H9 (cell line): Measurements from ENCODE around the gene DDX6. TPM values are rescaled to one million over a fixed set of nuclear protein-coding genes. Genes with fewer than 3 reads are reported as not detected.

Source experiments
- DNase-seq: peaks from one replicate; pipeline ENCODE4 v3.0.0-alpha.2; 2017
- H2AFZ ChIP-seq: one replicate; pipeline ENCODE4 v1.6.1; 2013; ENCODE audit warnings: mild to moderate bottlenecking, low read length, control low read depth, moderate library complexity
- H2AK5ac ChIP-seq: 2 replicates; pipeline ENCODE4 v1.6.1; 2013; ENCODE audit warnings: low read length, control low read depth, mixed read lengths; ENCODE audit not compliant: insufficient read length
- H2BK120ac ChIP-seq: one replicate; pipeline ENCODE4 v1.6.1; 2013; ENCODE audit warnings: low read depth, mild to moderate bottlenecking, low read length, control low read depth, inconsistent platforms; ENCODE audit not compliant: poor library complexity, severe bottlenecking
- H2BK12ac ChIP-seq: 2 replicates; pipeline ENCODE4 v1.6.1; 2013; ENCODE audit warnings: low read length, control low read depth, mixed read lengths, low read depth; ENCODE audit not compliant: insufficient read length
- H2BK15ac ChIP-seq: 2 replicates; pipeline ENCODE4 v1.6.1; 2013; ENCODE audit warnings: low read depth, low read length, control low read depth
- H2BK20ac ChIP-seq: one replicate; pipeline ENCODE4 v1.6.1; 2013; ENCODE audit warnings: low read depth, mild to moderate bottlenecking, low read length, control low read depth, inconsistent platforms; ENCODE audit not compliant: poor library complexity, severe bottlenecking
- H2BK5ac ChIP-seq: 2 replicates; pipeline ENCODE4 v1.6.1; 2013; ENCODE audit warnings: low read length, control low read depth, mixed read lengths; ENCODE audit not compliant: insufficient read length
- H3K14ac ChIP-seq: 2 replicates; pipeline ENCODE4 v1.6.1; 2013; ENCODE audit warnings: low read length, control low read depth; ENCODE audit not compliant: insufficient read depth
- H3K18ac ChIP-seq: 2 replicates; pipeline ENCODE4 v1.6.1; 2013; ENCODE audit warnings: low read depth, mild to moderate bottlenecking, mixed read lengths, low read length, control low read depth; ENCODE audit not compliant: insufficient read length
- H3K23ac ChIP-seq: 2 replicates; pipeline ENCODE4 v1.6.1; 2013; ENCODE audit warnings: low read length, control low read depth, mixed read lengths, low read depth; ENCODE audit not compliant: insufficient read length
- H3K23me2 ChIP-seq: 2 replicates; pipeline ENCODE4 v1.6.1; 2013; ENCODE audit warnings: low read depth, mild to moderate bottlenecking, mixed read lengths, low read length, control low read depth; ENCODE audit not compliant: insufficient read length, poor library complexity, severe bottlenecking
- H3K27ac ChIP-seq: 2 replicates; pipeline ENCODE4 v1.5.1; 2013; ENCODE audit warnings: low read length, control low read depth, mixed read lengths, low read depth; ENCODE audit not compliant: insufficient read length
- H3K27me3 ChIP-seq: 2 replicates; pipeline ENCODE4 v1.6.1; 2013; ENCODE audit warnings: low read length, control low read depth, inconsistent platforms; ENCODE audit not compliant: insufficient read depth
- H3K4ac ChIP-seq: 2 replicates; pipeline ENCODE4 v1.6.1; 2013; ENCODE audit warnings: low read depth, mild to moderate bottlenecking, control low read depth, inconsistent platforms, low read length, moderate library complexity
- H3K4me1 ChIP-seq: 2 replicates; pipeline ENCODE4 v1.6.1; 2013; ENCODE audit warnings: low read length, control low read depth, inconsistent platforms; ENCODE audit not compliant: insufficient read depth
- H3K4me2 ChIP-seq: 2 replicates; pipeline ENCODE4 v1.6.1; 2013; ENCODE audit warnings: low read length, control low read depth, mixed read lengths; ENCODE audit not compliant: insufficient read length, insufficient read depth
- H3K56ac ChIP-seq: 2 replicates; pipeline ENCODE4 v1.6.1; 2013; ENCODE audit warnings: low read depth, mild to moderate bottlenecking, mixed read lengths, low read length, control low read depth; ENCODE audit not compliant: insufficient read length
- H3K79me1 ChIP-seq: 2 replicates; pipeline ENCODE4 v1.6.1; 2013; ENCODE audit warnings: low read depth, mild to moderate bottlenecking, moderate library complexity, low read length, control low read depth, inconsistent platforms; ENCODE audit not compliant: insufficient read depth, poor library complexity, severe bottlenecking
- H3K79me2 ChIP-seq: 2 replicates; pipeline ENCODE4 v1.6.1; 2013; ENCODE audit warnings: low read length, control low read depth, inconsistent platforms; ENCODE audit not compliant: insufficient read depth
- H3K9ac ChIP-seq: 2 replicates; pipeline ENCODE4 v1.6.1; 2013; ENCODE audit warnings: low read length, control low read depth, mixed read lengths; ENCODE audit not compliant: insufficient read length; ENCODE audit errors: extremely low read depth
- H3K9me3 ChIP-seq: one replicate; pipeline ENCODE4 v1.6.1; 2013; ENCODE audit warnings: low read depth, low read length, inconsistent platforms; ENCODE audit not compliant: control insufficient read depth
- H3T11ph ChIP-seq: one replicate; pipeline ENCODE4 v1.6.1; 2013; ENCODE audit warnings: mild to moderate bottlenecking, low read length, control low read depth, inconsistent platforms
- H4K20me1 ChIP-seq: one replicate; pipeline ENCODE4 v1.6.1; 2013; ENCODE audit not compliant: control insufficient read depth, insufficient read length, insufficient read depth
- H4K5ac ChIP-seq: 2 replicates; pipeline ENCODE4 v1.6.1; 2013; ENCODE audit warnings: low read depth, mild to moderate bottlenecking, mixed read lengths, low read length, control low read depth; ENCODE audit not compliant: insufficient read length
- H4K8ac ChIP-seq: replicated peaks from 2 replicates; pipeline ENCODE4 v1.6.1; 2013; ENCODE audit warnings: low read length, control low read depth, mixed read lengths, low read depth; ENCODE audit not compliant: insufficient read length
- H4K91ac ChIP-seq: 2 replicates; pipeline ENCODE4 v1.6.1; 2013; ENCODE audit warnings: low read depth, mild to moderate bottlenecking, moderate library complexity, mixed read lengths, low read length, control low read depth; ENCODE audit not compliant: insufficient read length
- H3K27ac Mint-ChIP-seq, 3 experiments: 2 replicates in 2 of 3; 3 replicates in 1 of 3; pipeline ENCODE4 v1.8.0; 2020 to 2021; ENCODE audit warnings: mixed read lengths in 3 of 3, mild to moderate bottlenecking in 1 of 3, moderate library complexity in 1 of 3
- H3K27me3 Mint-ChIP-seq: 2 replicates; pipeline ENCODE4 v1.8.0; 2021; ENCODE audit warnings: low read depth, mild to moderate bottlenecking, moderate library complexity, mixed read lengths
- H3K36me3 Mint-ChIP-seq, 3 experiments: 2 replicates in 2 of 3; 3 replicates in 1 of 3; pipeline ENCODE4 v1.8.0; 2020 to 2021; ENCODE audit warnings: low read depth in 3 of 3, mixed read lengths in 3 of 3; ENCODE audit not compliant: insufficient read depth in 1 of 3
- H3K4me1 Mint-ChIP-seq, 2 experiments: 2 replicates each; pipeline ENCODE4 v1.8.0; 2020; ENCODE audit warnings: mixed read lengths in 2 of 2
- H3K4me3 Mint-ChIP-seq, 2 experiments: 2 replicates in 1 of 2; 3 replicates in 1 of 2; pipeline ENCODE4 v1.8.0; 2020 to 2021; ENCODE audit warnings: mild to moderate bottlenecking in 2 of 2, mixed read lengths in 2 of 2, moderate library complexity in 1 of 2
- H3K9me3 Mint-ChIP-seq, 2 experiments: 2 replicates in 1 of 2; 3 replicates in 1 of 2; pipeline ENCODE4 v1.8.0; 2020; ENCODE audit warnings: mild to moderate bottlenecking in 2 of 2, mixed read lengths in 2 of 2, moderate library complexity in 1 of 2
- CTCF ChIP-seq: fragments of 200-600 bp; sonication (generic); conservative IDR thresholded peaks from 3 replicates; pipeline ENCODE4 v1.8.0; 2021; ENCODE audit warnings: antibody characterized with exemption, mild to moderate bottlenecking
- WGBS: extraction: QIAGEN DNeasy Blood & Tissue Kit; methylation state at CpG from one replicate; pipeline ENCODE4 v1.1.7; 2013; ENCODE audit warnings: missing lambda C conversion rate, low lambda C conversion rate, mixed read lengths; ENCODE audit not compliant: insufficient read length; ENCODE audit errors: extremely low coverage; 5-methylcytosine and 5-hydroxymethylcytosine counted together
- total RNA-seq: library from RNA; stranded (reverse); gene quantifications from 2 replicates; pipeline ENCODE4 v1.2.1, GENCODE V29; 2021

DDX6 gene
- total RNA-seq, 1 experiment from 2014 or later: 221 TPM

GRCh38 chr11:118746988-118747585 lies 43.9 kb downstream of the DDX6 start:
- Histone ChIP-seq H3K4me2 (no peak overlapping the region), H3K9ac (no peak overlapping the region), H4K91ac (no peak overlapping the region), H4K8ac (no peak overlapping the region), H3K4me1 (no peaks in the 10 kb centered on the region), H3K79me2 (peaks cover 3% of the 10 kb centered on the region; the same call in 1 of the 2 replicates), H3K14ac (no peak overlapping the region), H3K18ac (no peak overlapping the region), H3K27ac (no peak overlapping the region), H2BK20ac (no peak overlapping the region), H3K23me2 (no peaks in the 10 kb centered on the region), H2BK120ac (no peak overlapping the region), H3K79me1 (no peaks in the 10 kb centered on the region), H3K4ac (no peak overlapping the region), H2BK5ac (no peak overlapping the region), H3K27me3 (no peaks in the 10 kb centered on the region), H4K20me1 (peaks cover 2% of the 10 kb centered on the region), H2AFZ (no peak overlapping the region), H3K9me3 (no peaks in the 10 kb centered on the region), H3K23ac (no peak overlapping the region), H4K5ac (no peak overlapping the region), H2AK5ac (no peak overlapping the region), H3T11ph (no peak overlapping the region), H3K56ac (no peak overlapping the region), H2BK15ac (no peak overlapping the region), H2BK12ac (no peak overlapping the region)
- peak overlapping the region in 2 of 3 experiments; percentile 7 to 96; a peak in 2 of 7 replicates for H3K27ac Mint-ChIP-seq
- no peak overlapping the region for H3K4me3 Mint-ChIP-seq
- H3K36me3 Mint-ChIP-seq: peaks cover 10 to 36% (median 35%) of the 10 kb centered on the region in 3 experiments
- no CpG with 5 or more reads among the region's 5 CpGs for WGBS
- no peak for TF ChIP-seq CTCF
- H3K27me3 Mint-ChIP-seq: no peaks in the 10 kb centered on the region
- no peaks in the 10 kb centered on the region for H3K9me3 Mint-ChIP-seq
- H3K4me1 Mint-ChIP-seq: peaks cover 14 to 30% of the 10 kb centered on the region in 2 experiments
- DNase-seq: no peak
